Fibroblast of skin of left quadriceps (primary cell): Measurements from ENCODE around the gene B3GNT5.
A peak's percentile ranks its signal among the peaks of the same experiment; 100 is the strongest.

Experiments used
- DNase-seq, 2 experiments: peaks; one replicate each; pipeline ENCODE4 v3.0.0-alpha.2; 2013; ENCODE audit warnings: low read depth in 2 of 2

Gene B3GNT5

DNA sequence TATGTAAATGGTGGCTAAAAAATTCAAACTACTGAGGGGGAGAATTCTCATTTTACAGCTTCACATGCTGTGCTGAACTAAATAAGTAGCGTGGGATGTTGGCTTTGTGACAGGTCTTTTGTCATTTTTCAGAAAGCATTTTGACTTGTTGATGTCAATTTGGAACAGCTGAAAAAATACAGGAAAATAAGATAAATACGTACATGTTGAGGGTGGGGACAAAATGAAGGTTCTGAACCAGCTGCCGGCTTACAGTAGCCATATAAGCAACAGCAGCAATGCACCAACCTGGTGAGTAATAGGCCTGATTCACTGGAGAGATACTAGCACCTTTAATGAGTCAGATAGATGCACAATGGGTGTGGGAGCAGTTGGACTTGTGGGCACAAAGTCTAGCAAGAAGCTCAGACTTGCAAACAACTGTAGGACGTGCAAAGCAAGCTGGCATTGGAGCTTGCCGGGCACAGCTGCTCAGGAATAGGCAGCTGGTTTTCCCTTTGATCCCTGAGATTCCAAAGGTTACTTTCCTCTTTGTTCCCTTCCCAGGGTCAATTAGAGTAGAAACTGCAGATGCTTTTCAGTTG, 12.9 kb downstream of the B3GNT5 start:
- peak; percentile 30 to 31 for DNase-seq

DNA sequence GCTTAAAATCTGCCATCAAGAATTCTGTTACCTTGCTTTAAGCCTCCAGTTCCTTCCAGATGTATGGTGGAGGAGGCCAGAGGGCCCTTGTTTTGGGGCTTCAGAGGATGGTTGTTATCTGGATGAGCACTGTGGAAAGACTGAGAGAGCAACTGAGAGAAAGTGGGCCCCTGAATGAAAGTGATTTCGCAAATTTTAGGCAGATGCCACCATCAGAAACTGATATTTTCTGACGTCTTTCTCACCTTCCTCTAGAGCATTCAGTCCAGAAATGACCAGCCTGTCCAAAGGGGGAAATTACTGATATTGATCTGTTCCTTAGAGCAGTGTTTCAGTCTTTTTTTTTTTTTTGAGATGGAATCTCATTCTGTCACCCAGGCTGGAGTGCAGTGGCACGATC, 13.4 kb downstream of the B3GNT5 start:
- DNase-seq = no peak

DNA sequence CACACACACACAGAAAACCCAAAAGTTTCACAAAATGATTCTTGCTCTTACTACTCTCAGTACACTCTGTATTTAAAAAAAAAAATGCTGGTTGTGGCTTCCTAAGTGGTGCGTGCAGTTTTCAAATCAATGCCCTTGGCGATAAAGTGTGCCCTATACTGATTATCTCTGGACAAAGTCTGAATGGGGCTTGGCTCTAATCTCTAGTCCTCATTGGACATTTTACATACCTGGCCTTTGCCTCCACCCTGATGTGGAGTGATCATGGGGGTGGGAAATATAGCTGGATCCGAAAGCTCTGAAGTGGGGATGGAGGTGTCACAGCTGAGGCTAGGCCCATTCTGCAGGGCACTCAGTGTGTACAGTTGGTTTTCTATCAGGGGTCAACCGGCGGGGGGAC, 14.1 kb downstream of the B3GNT5 start:
- no peak for DNase-seq

DNA sequence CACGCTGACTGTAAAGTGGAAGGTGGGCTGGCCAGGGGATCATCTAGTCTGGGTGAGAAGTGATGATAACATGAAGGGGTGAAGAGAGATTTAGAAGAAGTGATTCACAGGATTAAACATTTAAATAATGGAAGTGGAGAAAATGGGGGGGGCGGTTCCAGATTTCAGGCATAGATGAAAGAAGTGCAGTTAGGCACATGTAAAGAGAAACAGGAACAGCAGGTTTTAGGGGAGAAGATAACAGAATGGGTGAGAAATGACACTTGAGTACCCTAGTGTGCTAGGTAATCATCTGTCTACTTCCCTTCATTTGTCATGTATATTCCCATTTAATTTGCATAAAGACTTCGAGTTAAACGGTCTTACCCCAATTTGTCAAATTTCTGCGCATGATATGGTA, 15.3 kb downstream of the B3GNT5 start:
- DNase-seq = no peak

GRCh38 chr3:183269345-183269744, 16.3 kb downstream of the B3GNT5 start:
- no peak for DNase-seq

GRCh38 chr3:183270344-183270743, 17.3 kb downstream of the B3GNT5 start:
- no peak for DNase-seq

DNA sequence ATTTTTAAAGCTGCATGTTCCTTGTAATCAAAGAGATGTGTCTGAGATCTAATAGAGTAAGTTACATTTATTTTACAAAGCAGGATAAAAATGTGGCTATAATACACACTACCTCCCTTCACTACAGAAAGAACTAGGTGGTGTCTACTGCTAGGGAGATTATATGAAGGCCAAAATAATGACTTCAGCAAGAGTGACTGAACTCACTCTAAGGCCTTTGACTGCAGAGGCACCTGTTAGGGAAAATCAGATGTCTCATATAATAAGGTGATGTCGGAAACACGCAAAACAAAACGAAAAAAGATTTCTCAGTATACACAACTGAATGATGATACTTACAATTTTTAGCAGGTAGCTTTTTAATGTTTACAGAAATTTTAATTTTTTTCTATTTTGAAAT, 19.1 kb downstream of the B3GNT5 start:
- DNase-seq = no peak

DNA sequence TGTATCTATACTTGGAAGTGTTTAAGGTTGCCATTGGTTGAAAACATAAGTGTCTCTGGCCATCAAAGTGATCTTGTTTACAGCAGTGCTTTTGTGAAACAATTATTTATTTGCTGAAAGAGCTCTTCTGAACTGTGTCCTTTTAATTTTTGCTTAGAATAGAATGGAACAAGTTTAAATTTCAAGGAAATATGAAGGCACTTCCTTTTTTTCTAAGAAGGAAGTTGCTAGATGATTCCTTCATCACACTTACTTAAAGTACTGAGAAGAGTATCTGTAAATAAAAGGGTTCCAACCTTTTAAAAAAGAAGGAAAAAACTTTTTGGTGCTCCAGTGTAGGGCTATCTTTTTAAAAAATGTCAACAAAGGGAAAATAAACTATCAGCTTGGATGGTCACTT, 19.7 kb downstream of the B3GNT5 start:
- no peak for DNase-seq

DNA sequence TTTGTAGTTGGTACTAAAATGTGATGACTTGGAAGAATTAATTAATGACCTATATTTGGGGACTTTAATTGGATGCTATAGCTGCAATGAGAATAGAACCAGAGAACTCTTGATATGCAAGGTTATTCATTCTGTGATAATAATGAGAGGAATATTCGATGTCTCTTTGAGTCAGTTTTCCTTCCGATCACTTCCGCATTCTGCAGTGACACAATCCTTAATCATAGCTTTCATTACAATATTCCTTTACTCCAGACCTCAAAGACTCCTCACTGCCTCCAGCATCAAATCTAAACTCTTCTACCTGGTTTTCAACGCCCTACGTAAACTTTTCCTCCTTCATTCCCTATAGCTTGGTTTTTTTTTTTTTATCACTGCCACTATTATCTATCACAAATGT, 21.6 kb downstream of the B3GNT5 start:
- no peak for DNase-seq

DNA sequence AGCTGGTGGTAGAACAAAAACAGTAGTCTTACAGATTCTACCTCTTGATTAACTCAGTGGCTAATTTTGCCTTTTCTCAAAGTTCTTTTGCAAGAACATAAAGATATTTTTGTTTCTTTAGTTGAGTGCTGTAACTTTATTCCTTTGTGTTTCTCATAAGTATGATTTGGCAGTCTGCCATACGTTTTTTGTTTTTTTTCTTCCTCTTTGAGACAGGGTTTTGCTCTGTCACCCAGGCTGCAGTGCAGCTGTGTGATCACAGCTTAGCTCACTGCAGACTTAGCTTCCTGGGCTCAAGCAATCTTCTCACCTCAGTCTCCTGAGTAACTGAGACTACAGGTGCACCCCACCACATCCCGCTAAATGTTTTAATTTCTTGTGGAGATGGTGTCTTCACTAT, 22.4 kb downstream of the B3GNT5 start:
- no peak for DNase-seq

DNA sequence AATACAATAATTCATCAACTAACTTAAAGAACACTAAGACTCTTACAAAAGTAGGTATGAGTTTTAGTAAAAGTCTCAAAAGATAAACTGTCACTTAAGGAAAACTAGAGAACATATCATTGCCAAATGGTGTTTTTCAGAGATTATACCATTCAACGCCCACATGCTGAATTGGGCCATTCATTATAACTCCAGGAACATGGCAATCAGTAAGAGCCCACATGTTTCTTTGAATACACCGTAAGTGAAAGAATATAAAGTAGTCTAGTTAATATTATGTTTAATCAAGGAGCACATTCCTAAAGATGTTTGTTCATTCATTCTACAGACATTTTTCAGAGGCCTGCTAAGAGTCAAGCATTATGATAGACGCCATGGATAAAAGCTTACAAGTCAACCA, 22.9 kb downstream of the B3GNT5 start:
- DNase-seq = no peak

- DNase-seq = no peak
Measured at GRCh38 chr3:183277260-183277659, 24.2 kb downstream of the B3GNT5 start.

DNA sequence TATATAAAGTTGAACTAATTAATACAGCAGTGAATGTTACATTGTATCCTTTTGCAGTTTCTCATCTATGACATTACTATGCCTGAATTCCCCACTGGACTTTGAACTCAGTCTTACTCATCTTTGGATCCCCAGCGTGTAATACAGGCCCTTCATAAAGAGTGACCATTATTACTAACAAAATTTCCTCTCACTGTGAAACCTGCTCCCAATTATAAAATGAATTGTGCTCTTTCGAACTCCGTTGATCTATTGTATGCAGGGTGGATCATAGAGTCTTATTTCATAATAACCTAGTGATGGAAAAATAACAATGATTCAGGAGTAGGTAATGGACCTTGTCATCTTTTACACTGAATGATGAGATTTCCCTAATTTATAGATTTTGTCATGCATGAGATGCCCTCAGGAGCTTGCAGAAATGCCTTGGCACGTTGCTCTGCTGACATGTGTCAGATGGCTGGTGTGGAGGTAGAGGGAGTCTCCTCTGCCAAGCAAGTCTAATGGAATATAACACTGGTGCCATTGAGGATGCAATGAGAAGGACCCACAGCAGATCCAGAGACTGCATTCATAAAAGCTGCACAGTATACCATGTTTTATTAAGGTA, 25.5 kb downstream of the B3GNT5 start:
- DNase-seq = no peak

- no peak for DNase-seq
Measured at GRCh38 chr3:183279371-183279770, 26.3 kb downstream of the B3GNT5 start.

- DNase-seq = no peak
Measured at GRCh38 chr3:183281126-183281797, 28.2 kb downstream of the B3GNT5 start.

DNA sequence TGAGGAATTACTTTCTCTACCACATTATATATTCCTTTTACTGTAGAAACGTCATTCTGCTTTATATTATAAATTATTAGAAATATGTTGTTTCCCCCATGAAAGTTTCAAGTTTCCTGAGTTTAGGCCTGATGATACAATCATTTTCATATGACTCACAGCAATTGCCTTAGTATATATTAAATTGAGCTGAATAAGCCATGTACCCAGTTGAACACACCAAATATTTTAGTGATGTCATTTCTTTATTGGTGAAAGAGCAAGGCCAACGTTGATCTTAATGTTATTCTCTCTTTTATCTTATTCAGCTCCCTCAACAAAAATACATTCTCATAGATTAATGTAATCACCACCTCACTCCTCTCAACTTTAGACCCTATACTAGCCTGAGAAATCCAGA, 30.8 kb downstream of the B3GNT5 start:
- no peak for DNase-seq

DNA sequence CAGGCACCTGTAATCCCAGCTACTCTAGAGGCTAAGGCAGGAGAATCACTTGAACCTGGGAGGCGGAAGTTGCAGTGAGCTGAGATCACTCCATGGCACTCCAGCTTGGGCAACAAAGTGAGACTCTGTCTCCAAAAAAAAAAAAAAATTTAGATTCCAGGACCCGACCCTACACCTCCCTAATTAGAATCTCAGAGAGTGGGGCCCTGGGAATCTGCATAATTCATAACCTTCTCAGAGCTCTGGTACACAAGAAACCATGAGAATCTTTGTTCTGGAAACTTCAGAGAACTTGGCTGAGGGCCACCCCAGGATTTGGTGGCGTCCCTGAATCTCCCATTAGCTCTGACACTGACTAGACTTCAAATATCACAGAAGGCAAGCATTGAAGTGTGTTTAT, 31.5 kb downstream of the B3GNT5 start:
- no peak for DNase-seq

GRCh38 chr3:183285318-183285717, 32.3 kb downstream of the B3GNT5 start:
- no peak for DNase-seq

DNA sequence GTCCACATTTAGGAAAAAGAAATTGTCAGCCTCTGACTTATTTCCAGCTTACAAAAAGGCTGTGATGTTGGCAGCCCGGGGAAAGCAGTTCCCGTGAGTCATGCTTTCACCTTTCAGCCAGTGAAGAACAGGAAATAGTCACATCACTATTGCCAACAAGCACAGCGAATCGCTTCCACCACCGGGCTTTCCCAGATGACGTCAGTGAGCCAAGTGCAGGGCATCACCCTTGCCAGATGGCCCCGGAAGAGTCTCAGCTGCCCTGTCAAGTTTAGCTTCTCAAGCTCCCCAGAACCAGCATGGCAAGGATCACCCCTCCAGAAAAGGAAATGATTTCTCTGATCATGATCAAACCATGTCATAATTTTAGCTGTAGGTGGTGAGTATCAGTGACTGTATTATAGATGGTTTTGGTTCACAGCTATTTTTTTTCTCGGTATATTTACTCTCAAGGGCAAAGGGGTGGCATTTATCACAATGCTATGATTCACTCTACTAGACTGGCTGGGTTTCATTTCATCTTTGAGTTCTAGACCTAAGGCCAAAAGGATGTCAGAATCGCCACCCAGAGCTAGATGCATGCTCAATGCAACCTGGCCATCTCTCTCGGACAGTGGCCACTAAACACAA, 32.9 kb downstream of the B3GNT5 start:
- peak; percentile 72 to 74 for DNase-seq

- DNase-seq = peak; percentile 45 to 49
Measured at GRCh38 chr3:183287301-183287971, 34.4 kb downstream of the B3GNT5 start.

GRCh38 chr3:183288117-183288516, 35.1 kb downstream of the B3GNT5 start:
- no peak for DNase-seq

- DNase-seq = no peak
Measured at GRCh38 chr3:183290216-183290615, 37.2 kb downstream of the B3GNT5 start.
